ENCODE measurements around the gene GAS5. TPM values are rescaled to one million over a fixed set of nuclear protein-coding genes. Genes with fewer than 3 reads are reported as not detected.

The GAS5 gene
- total and polyA plus RNA-seq, 10 of the 15 experiments (the other 5 are each of a cell fraction or from before 2014, with no cell fraction given), result 289 to 1,137 (median 699) TPM

DNA sequence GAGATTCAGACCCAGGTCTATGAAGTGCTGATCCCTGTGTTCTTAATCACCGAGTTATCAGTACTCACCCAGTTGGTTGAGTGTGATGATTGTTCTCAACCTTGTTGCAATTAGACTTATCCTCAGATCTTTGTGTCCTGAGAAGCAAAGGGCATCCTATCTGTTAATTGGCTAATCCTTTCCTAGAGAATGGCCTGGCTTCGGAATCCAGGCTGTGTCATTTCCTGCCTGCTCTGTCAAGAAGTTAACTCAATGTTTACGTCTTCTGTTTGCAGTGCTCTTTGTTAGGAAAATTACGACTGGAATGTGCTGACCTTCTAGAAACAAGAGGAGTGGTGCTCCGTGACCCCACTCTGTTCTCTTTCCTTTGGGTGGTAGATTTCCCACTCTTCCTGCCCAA is 14.7 kb downstream of the GAS5 start:
- POLR2A ChIA-PET, result no interaction called here
- Histone ChIP-seq H3K79me2 (ENCODE audit: control insufficient read depth, insufficient read depth, low read length) (no peaks in the 10 kb centered on the region), H3K27ac (ENCODE audit: control insufficient read depth, insufficient read depth) (no peak overlapping the region), H3K9ac (ENCODE audit: control insufficient read depth, insufficient read depth, low read length) (no peak overlapping the region), H3K27me3 (replicated peaks in 1 of 2; ENCODE audit: control insufficient read depth in 2 of 2, insufficient read depth in 2 of 2, low read length in 1 of 2) (no peaks in the 10 kb centered on the region), H3K9me3 (replicated peaks; ENCODE audit: control insufficient read depth, insufficient read depth, low read length) (no peaks in the 10 kb centered on the region), H4K20me1 (ENCODE audit: control insufficient read depth, insufficient read depth) (no peaks in the 10 kb centered on the region), H3K4me3 (no peak overlapping the region), H3K4me1 (ENCODE audit: control insufficient read depth, insufficient read depth, low read length) (no peaks in the 10 kb centered on the region), H3K4me2 (ENCODE audit: control insufficient read depth, insufficient read depth) (no peak overlapping the region), H3K36me3 (ENCODE audit: control insufficient read depth in 2 of 2, insufficient read depth in 2 of 2, low read length in 1 of 2) (peaks cover 1 to 10% of the 10 kb centered on the region in 2 experiments; a peak in 3 of 4 replicates), H2AFZ (ENCODE audit: control insufficient read depth, low read depth, low read length) (no peak overlapping the region)
- DNase-seq (ENCODE audit: low read depth, low spot score) (no peak), ATAC-seq (no peak), FAIRE-seq (no peak)
- CTCF ChIA-PET, result no interaction called here
- intact Hi-C loops (cut with micrococcal nuclease; ENCODE audit: unreplicated experiment) (no loop called here), in situ Hi-C loops (cut with MboI) (no loop called here)
- 96% methylated on average over 5 of the region's 5 CpGs for WGBS (ENCODE audit: insufficient coverage, insufficient replicate concordance, low lambda C conversion rate, missing lambda C conversion rate)
- RAD21 ChIA-PET (ENCODE audit: unreplicated experiment), result no interaction called here
- SMC1A ChIA-PET (ENCODE audit: uncharacterized antibody, unreplicated experiment), result no interaction called here
- no peak for TF ChIP-seq SIN3A (IDR thresholded peaks at IDR 0.05; ENCODE audit: low read depth, low read length)
- TF ChIP-seq BHLHE40 (IDR thresholded peaks at IDR 0.05; ENCODE audit: borderline replicate concordance in 1 of 2, low read depth in 2 of 2, low read length in 1 of 2), result no peak
- TF ChIP-seq, protein P1, sequence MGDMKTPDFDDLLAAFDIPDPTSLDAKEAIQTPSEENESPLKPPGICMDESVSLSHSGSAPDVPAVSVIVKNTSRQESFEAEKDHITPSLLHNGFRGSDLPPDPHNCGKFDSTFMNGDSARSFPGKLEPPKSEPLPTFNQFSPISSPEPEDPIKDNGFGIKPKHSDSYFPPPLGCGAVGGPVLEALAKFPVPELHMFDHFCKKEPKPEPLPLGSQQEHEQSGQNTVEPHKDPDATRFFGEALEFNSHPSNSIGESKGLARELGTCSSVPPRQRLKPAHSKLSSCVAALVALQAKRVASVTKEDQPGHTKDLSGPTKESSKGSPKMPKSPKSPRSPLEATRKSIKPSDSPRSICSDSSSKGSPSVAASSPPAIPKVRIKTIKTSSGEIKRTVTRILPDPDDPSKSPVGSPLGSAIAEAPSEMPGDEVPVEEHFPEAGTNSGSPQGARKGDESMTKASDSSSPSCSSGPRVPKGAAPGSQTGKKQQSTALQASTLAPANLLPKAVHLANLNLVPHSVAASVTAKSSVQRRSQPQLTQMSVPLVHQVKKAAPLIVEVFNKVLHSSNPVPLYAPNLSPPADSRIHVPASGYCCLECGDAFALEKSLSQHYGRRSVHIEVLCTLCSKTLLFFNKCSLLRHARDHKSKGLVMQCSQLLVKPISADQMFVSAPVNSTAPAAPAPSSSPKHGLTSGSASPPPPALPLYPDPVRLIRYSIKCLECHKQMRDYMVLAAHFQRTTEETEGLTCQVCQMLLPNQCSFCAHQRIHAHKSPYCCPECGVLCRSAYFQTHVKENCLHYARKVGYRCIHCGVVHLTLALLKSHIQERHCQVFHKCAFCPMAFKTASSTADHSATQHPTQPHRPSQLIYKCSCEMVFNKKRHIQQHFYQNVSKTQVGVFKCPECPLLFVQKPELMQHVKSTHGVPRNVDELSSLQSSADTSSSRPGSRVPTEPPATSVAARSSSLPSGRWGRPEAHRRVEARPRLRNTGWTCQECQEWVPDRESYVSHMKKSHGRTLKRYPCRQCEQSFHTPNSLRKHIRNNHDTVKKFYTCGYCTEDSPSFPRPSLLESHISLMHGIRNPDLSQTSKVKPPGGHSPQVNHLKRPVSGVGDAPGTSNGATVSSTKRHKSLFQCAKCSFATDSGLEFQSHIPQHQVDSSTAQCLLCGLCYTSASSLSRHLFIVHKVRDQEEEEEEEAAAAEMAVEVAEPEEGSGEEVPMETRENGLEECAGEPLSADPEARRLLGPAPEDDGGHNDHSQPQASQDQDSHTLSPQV (IDR thresholded peaks at IDR 0.05), result no peak
- no peak for TF ChIP-seq GATAD2B (conservative IDR thresholded peaks at IDR 0.05; ENCODE audit: low read depth)
- no peak for TF ChIP-seq ZNF24 (IDR thresholded peaks at IDR 0.05)
- TF ChIP-seq, protein P2, sequence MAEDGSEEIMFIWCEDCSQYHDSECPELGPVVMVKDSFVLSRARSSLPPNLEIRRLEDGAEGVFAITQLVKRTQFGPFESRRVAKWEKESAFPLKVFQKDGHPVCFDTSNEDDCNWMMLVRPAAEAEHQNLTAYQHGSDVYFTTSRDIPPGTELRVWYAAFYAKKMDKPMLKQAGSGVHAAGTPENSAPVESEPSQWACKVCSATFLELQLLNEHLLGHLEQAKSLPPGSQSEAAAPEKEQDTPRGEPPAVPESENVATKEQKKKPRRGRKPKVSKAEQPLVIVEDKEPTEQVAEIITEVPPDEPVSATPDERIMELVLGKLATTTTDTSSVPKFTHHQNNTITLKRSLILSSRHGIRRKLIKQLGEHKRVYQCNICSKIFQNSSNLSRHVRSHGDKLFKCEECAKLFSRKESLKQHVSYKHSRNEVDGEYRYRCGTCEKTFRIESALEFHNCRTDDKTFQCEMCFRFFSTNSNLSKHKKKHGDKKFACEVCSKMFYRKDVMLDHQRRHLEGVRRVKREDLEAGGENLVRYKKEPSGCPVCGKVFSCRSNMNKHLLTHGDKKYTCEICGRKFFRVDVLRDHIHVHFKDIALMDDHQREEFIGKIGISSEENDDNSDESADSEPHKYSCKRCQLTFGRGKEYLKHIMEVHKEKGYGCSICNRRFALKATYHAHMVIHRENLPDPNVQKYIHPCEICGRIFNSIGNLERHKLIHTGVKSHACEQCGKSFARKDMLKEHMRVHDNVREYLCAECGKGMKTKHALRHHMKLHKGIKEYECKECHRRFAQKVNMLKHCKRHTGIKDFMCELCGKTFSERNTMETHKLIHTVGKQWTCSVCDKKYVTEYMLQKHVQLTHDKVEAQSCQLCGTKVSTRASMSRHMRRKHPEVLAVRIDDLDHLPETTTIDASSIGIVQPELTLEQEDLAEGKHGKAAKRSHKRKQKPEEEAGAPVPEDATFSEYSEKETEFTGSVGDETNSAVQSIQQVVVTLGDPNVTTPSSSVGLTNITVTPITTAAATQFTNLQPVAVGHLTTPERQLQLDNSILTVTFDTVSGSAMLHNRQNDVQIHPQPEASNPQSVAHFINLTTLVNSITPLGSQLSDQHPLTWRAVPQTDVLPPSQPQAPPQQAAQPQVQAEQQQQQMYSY (CRISPR knock-in tag; IDR thresholded peaks at IDR 0.05), result no peak
- no peak for TF ChIP-seq HDAC6 (IDR thresholded peaks at IDR 0.05; ENCODE audit: unreplicated experiment)
- TF ChIP-seq HDAC2 (IDR thresholded peaks at IDR 0.05), result no peak
- TF ChIP-seq HCFC1 (IDR thresholded peaks at IDR 0.05; ENCODE audit: low read length), result no peak
- TF ChIP-seq YY1 (IDR thresholded peaks at IDR 0.05; ENCODE audit: low read depth, low read length), result no peak
- TF ChIP-seq MYC (IDR thresholded peaks at IDR 0.05; ENCODE audit: insufficient read depth, insufficient read length, insufficient replicate concordance, low read length, severe bottlenecking), result no peak
- TF ChIP-seq NFIC (IDR thresholded peaks at IDR 0.05; ENCODE audit: low read depth, low read length), result no peak
- TF ChIP-seq POLR2AphosphoS5 (IDR thresholded peaks at IDR 0.05; ENCODE audit: low read length), result no peak
- no peak for TF ChIP-seq PAX5 (IDR thresholded peaks at IDR 0.05; ENCODE audit: borderline replicate concordance, low read depth, low read length)
- TF ChIP-seq POU2F2 (IDR thresholded peaks at IDR 0.05; ENCODE audit: borderline replicate concordance, low read depth, low read length), result no peak
- no peak for TF ChIP-seq ETV6 (conservative IDR thresholded peaks at IDR 0.05 in 1 of 2, IDR thresholded peaks at IDR 0.05 in 1 of 2; ENCODE audit: borderline replicate concordance in 1 of 2, low read depth in 1 of 2)
- TF ChIP-seq YBX1 (IDR thresholded peaks at IDR 0.05), result no peak
- TF ChIP-seq, protein P3, sequence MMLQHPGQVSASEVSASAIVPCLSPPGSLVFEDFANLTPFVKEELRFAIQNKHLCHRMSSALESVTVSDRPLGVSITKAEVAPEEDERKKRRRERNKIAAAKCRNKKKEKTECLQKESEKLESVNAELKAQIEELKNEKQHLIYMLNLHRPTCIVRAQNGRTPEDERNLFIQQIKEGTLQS (IDR thresholded peaks at IDR 0.05; ENCODE audit: borderline replicate concordance, extremely low read depth, low read depth, low read length), result no peak
- BruUV-seq (replicated peaks), result no TSS peak

All from GM12878 (cell line).